Liver (tissue), 9 donors: Measurements from ENCODE around the gene PYGM. TPM values are rescaled to one million over a fixed set of nuclear protein-coding genes. Genes with fewer than 3 reads are reported as not detected.

ENCODE experiments used
- DNase-seq: peaks from one replicate; pipeline ENCODE4 v3.0.0-alpha.2; 2017; ENCODE audit warnings: low spot score
- H3K27ac ChIP-seq, 2 donors: one replicate each; pipeline ENCODE4 v1.7.0; 2013; ENCODE audit warnings: inconsistent platforms in 2 of 2, low read length in 2 of 2, control low read depth in 1 of 2, low read depth in 1 of 2, mild to moderate bottlenecking in 1 of 2
- H3K27me3 ChIP-seq, 4 donors: one replicate each; pipeline versions ENCODE4 v1.6.1 to v1.7.0; 2013; ENCODE audit warnings: low read length in 3 of 4, inconsistent platforms in 1 of 4, mild to moderate bottlenecking in 1 of 4, moderate library complexity in 1 of 4; ENCODE audit not compliant: control insufficient read depth in 4 of 4, insufficient read depth in 4 of 4
- H3K36me3 ChIP-seq, 4 donors: one replicate each; pipeline versions ENCODE4 v1.6.1 to v1.7.0; 2013; ENCODE audit warnings: low read length in 3 of 4, mild to moderate bottlenecking in 3 of 4, low read depth in 1 of 4, moderate library complexity in 1 of 4; ENCODE audit not compliant: control insufficient read depth in 4 of 4, insufficient read depth in 3 of 4
- H3K4me1 ChIP-seq, 4 donors: one replicate each; pipeline versions ENCODE4 v1.6.1 to v1.7.0; 2013; ENCODE audit warnings: low read length in 3 of 4, mild to moderate bottlenecking in 3 of 4, moderate library complexity in 1 of 4; ENCODE audit not compliant: control insufficient read depth in 4 of 4, insufficient read depth in 4 of 4
- H3K4me3 ChIP-seq, 3 donors: one replicate each; pipeline versions ENCODE4 v1.6.1 to v1.7.0; 2013; ENCODE audit warnings: low read length in 3 of 3, control low read depth in 1 of 3, low read depth in 1 of 3, mild to moderate bottlenecking in 1 of 3
- H3K9ac ChIP-seq, 2 donors: one replicate each; pipeline ENCODE4 v1.7.0; 2013; ENCODE audit warnings: low read length in 2 of 2, mild to moderate bottlenecking in 2 of 2, moderate library complexity in 2 of 2, control low read depth in 1 of 2, low read depth in 1 of 2
- H3K9me3 ChIP-seq, 4 donors: one replicate each; pipeline versions ENCODE4 v1.6.1 to v1.7.0; 2013; ENCODE audit warnings: low read length in 3 of 4; ENCODE audit not compliant: control insufficient read depth in 4 of 4
- EGR1 ChIP-seq, 2 donors: IDR thresholded peaks; 2 replicates each; pipeline ENCODE4 v1.6.1; 2016 to 2018; ENCODE audit warnings: antibody characterized with exemption in 2 of 2, low read depth in 2 of 2
- FOXA1 ChIP-seq: IDR thresholded peaks from 2 replicates; pipeline ENCODE4 v1.6.1; 2016; ENCODE audit warnings: antibody characterized with exemption
- FOXA2 ChIP-seq: IDR thresholded peaks from 2 replicates; pipeline ENCODE4 v1.6.1; 2016; ENCODE audit warnings: antibody characterized with exemption
- GABPA ChIP-seq, 2 donors: IDR thresholded peaks in 1 of 2; conservative IDR thresholded peaks in 1 of 2; 2 replicates each; pipeline ENCODE4 v1.6.1; 2016; ENCODE audit warnings: antibody characterized with exemption in 2 of 2, mild to moderate bottlenecking in 1 of 2, moderate library complexity in 1 of 2
- HNF4A ChIP-seq, 2 donors: conservative IDR thresholded peaks; 2 replicates each; pipeline ENCODE4 v1.6.1; 2016; ENCODE audit warnings: antibody characterized with exemption in 2 of 2, mild to moderate bottlenecking in 2 of 2
- HNF4G ChIP-seq: IDR thresholded peaks from 2 replicates; pipeline ENCODE4 v1.6.1; 2016; ENCODE audit warnings: antibody characterized with exemption
- JUND ChIP-seq, 2 donors: IDR thresholded peaks; 2 replicates each; pipeline ENCODE4 v1.6.1; 2016; ENCODE audit warnings: antibody characterized with exemption in 2 of 2
- NR2F2 ChIP-seq: IDR thresholded peaks from 2 replicates; pipeline ENCODE4 v1.6.1; 2016; ENCODE audit warnings: antibody characterized with exemption
- RAD21 ChIP-seq, 2 donors: IDR thresholded peaks; 2 replicates each; pipeline ENCODE4 v1.6.1; 2016; ENCODE audit warnings: antibody characterized with exemption in 2 of 2, mild to moderate bottlenecking in 2 of 2
- RXRA ChIP-seq, 2 donors: IDR thresholded peaks; 2 replicates each; pipeline ENCODE4 v1.6.1; 2017 to 2018; ENCODE audit warnings: antibody characterized with exemption in 2 of 2, mild to moderate bottlenecking in 1 of 2
- SP1 ChIP-seq: IDR thresholded peaks from 2 replicates; pipeline ENCODE4 v1.6.1; 2018; ENCODE audit warnings: antibody characterized with exemption, mild to moderate bottlenecking
- TAF1 ChIP-seq: conservative IDR thresholded peaks from 2 replicates; pipeline ENCODE4 v1.6.1; 2016; ENCODE audit warnings: antibody characterized with exemption, mild to moderate bottlenecking
- YY1 ChIP-seq: IDR thresholded peaks from 2 replicates; pipeline ENCODE4 v1.6.1; 2016; ENCODE audit warnings: antibody characterized with exemption, mild to moderate bottlenecking
- WGBS: extraction: QIAGEN DNeasy Blood & Tissue Kit; methylation state at CpG from one replicate; pipeline ENCODE4 v1.1.7; 2013; 5-methylcytosine and 5-hydroxymethylcytosine counted together
- polyA plus RNA-seq, 2 donors: library from polyadenylated mRNA; stranded (reverse) in 1 of 2; unstranded in 1 of 2; fragments of 200-250 nt in 1 of 2; fragments of >200 nt in 1 of 2; fragmentation: Nextera tagmentation in 1 of 2; extraction: Ambion mirVana in 1 of 2; gene quantifications; one replicate each; pipeline versions ENCODE4 v1.2.1 to v1.2.3, GENCODE V29; 2013 to 2015
- total RNA-seq, 2 donors: library from RNA; depleted of rRNA; stranded (reverse); fragments of >200 nt; gene quantifications; one replicate each; pipeline ENCODE4 v1.2.3, GENCODE V29; 2014
- TF ChIP-seq, protein P1 (sequence below): IDR thresholded peaks from 2 replicates; pipeline ENCODE4 v1.6.1; 2016; ENCODE audit warnings: antibody characterized with exemption
- TF ChIP-seq, protein P2 (sequence below): IDR thresholded peaks from 2 replicates; pipeline ENCODE4 v1.6.1; 2016; ENCODE audit warnings: antibody characterized with exemption, mild to moderate bottlenecking
- TF ChIP-seq, protein P3 (sequence below): fragments of 150-350 bp; IDR thresholded peaks from 2 replicates; pipeline ENCODE4 v1.5.1; 2017; ENCODE audit warnings: improper control_type of control experiment, low read depth, low read length; ENCODE audit not compliant: missing input control
- TF ChIP-seq, protein P4 (sequence below): IDR thresholded peaks from 2 replicates; pipeline ENCODE4 v1.6.1; 2016; ENCODE audit warnings: antibody characterized with exemption
- TF ChIP-seq, protein P5 (sequence below): IDR thresholded peaks from 2 replicates; pipeline ENCODE4 v1.6.1; 2016; ENCODE audit warnings: antibody characterized with exemption
- donor health status: healthy.
- donor health status: healthy.
- donor health status: healthy.
- donor health status: healthy.
- donor health status: healthy.

PYGM gene
- total and polyA plus RNA-seq, 4 donors: 0.23 to 1.3 (median 0.29) TPM

DNA sequence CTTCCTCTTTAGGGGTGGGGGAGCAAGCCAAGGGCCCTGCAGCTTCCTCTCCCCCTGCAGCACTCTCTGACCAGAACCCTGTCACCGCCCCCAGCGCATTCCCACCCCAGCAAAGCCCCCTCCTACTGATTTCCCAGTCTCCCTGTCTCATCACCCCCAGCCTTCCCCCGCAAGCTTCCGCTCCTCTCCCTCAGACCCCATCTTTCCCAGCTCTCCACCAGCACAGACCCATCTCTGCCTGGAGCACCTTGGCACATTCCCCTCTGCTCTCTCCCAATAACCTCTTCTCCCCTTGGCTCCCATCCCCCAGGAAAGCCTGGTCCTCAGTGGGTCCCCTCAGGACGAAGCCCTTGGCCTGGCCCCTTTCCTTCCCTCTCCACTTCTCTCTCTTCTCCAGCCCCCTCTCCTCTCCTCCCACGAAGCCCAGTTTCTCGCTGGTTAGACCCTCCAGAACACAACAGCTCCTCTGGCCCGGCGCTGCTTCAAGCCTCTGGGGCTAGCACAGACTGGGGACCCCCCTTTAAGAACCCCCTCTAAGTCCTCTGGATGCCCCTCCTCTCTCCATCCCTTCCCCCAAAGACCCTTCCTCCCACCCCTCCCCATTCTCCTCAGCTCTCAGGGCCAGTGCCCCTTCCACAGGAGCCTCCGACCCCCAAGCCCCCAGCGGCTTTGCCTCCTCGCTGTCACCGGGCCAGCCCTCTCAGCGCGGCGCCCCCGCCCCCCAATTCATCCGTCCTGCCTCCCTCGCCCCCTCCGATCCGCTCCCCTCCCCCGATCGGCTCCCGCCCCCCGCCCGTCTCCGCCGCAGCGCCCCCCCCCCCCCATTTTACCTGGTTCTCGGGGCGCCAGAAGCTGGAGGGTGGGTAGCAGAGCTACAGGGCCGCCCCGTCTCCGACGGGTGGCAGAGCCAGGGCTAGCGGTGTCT lies 37.4 kb downstream of the PYGM start:
- Histone ChIP-seq H3K4me1 (peaks cover 14 to 39% (median 35%) of the 10 kb centered on the region in 4 donors), H3K27me3 (peaks cover 0 to 5% (median under 1%) of the 10 kb centered on the region in 4 donors), H3K36me3 (no peaks in the 10 kb centered on the region), H3K9me3 (no peaks in the 10 kb centered on the region), H3K9ac (no peak overlapping the region), H3K27ac (no peak overlapping the region), H3K4me3 (no peak overlapping the region)
- no peak for DNase-seq
- TF ChIP-seq, protein P1, sequence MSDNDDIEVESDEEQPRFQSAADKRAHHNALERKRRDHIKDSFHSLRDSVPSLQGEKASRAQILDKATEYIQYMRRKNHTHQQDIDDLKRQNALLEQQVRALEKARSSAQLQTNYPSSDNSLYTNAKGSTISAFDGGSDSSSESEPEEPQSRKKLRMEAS: no peak
- TF ChIP-seq SP1 (no peak), FOXA2 (no peak), NR2F2 (no peak), YY1 (no peak), HNF4G (no peak), RAD21 (IDR thresholded peaks at IDR 0.05) (no peak), RXRA (IDR thresholded peaks at IDR 0.05) (no peak), TAF1 (no peak), FOXA1 (no peak), EGR1 (IDR thresholded peaks at IDR 0.05; ENCODE audit: low read depth in 2 of 2) (no peak), GABPA (IDR thresholded peaks at IDR 0.05 in 1 of 2, conservative IDR thresholded peaks at IDR 0.05 in 1 of 2) (no peak), HNF4A (conservative IDR thresholded peaks at IDR 0.05) (no peak), JUND (IDR thresholded peaks at IDR 0.05) (no peak)
- TF ChIP-seq, protein P2, sequence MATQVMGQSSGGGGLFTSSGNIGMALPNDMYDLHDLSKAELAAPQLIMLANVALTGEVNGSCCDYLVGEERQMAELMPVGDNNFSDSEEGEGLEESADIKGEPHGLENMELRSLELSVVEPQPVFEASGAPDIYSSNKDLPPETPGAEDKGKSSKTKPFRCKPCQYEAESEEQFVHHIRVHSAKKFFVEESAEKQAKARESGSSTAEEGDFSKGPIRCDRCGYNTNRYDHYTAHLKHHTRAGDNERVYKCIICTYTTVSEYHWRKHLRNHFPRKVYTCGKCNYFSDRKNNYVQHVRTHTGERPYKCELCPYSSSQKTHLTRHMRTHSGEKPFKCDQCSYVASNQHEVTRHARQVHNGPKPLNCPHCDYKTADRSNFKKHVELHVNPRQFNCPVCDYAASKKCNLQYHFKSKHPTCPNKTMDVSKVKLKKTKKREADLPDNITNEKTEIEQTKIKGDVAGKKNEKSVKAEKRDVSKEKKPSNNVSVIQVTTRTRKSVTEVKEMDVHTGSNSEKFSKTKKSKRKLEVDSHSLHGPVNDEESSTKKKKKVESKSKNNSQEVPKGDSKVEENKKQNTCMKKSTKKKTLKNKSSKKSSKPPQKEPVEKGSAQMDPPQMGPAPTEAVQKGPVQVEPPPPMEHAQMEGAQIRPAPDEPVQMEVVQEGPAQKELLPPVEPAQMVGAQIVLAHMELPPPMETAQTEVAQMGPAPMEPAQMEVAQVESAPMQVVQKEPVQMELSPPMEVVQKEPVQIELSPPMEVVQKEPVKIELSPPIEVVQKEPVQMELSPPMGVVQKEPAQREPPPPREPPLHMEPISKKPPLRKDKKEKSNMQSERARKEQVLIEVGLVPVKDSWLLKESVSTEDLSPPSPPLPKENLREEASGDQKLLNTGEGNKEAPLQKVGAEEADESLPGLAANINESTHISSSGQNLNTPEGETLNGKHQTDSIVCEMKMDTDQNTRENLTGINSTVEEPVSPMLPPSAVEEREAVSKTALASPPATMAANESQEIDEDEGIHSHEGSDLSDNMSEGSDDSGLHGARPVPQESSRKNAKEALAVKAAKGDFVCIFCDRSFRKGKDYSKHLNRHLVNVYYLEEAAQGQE: no peak
- TF ChIP-seq, protein P3, sequence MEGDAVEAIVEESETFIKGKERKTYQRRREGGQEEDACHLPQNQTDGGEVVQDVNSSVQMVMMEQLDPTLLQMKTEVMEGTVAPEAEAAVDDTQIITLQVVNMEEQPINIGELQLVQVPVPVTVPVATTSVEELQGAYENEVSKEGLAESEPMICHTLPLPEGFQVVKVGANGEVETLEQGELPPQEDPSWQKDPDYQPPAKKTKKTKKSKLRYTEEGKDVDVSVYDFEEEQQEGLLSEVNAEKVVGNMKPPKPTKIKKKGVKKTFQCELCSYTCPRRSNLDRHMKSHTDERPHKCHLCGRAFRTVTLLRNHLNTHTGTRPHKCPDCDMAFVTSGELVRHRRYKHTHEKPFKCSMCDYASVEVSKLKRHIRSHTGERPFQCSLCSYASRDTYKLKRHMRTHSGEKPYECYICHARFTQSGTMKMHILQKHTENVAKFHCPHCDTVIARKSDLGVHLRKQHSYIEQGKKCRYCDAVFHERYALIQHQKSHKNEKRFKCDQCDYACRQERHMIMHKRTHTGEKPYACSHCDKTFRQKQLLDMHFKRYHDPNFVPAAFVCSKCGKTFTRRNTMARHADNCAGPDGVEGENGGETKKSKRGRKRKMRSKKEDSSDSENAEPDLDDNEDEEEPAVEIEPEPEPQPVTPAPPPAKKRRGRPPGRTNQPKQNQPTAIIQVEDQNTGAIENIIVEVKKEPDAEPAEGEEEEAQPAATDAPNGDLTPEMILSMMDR: no peak
- TF ChIP-seq, protein P4, sequence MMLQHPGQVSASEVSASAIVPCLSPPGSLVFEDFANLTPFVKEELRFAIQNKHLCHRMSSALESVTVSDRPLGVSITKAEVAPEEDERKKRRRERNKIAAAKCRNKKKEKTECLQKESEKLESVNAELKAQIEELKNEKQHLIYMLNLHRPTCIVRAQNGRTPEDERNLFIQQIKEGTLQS: no peak
- TF ChIP-seq, protein P5, sequence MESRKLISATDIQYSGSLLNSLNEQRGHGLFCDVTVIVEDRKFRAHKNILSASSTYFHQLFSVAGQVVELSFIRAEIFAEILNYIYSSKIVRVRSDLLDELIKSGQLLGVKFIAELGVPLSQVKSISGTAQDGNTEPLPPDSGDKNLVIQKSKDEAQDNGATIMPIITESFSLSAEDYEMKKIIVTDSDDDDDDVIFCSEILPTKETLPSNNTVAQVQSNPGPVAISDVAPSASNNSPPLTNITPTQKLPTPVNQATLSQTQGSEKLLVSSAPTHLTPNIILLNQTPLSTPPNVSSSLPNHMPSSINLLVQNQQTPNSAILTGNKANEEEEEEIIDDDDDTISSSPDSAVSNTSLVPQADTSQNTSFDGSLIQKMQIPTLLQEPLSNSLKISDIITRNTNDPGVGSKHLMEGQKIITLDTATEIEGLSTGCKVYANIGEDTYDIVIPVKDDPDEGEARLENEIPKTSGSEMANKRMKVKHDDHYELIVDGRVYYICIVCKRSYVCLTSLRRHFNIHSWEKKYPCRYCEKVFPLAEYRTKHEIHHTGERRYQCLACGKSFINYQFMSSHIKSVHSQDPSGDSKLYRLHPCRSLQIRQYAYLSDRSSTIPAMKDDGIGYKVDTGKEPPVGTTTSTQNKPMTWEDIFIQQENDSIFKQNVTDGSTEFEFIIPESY: no peak
- WGBS: 12% methylated on average over 36 of the region's 36 CpGs
